ENCODE results near the gene ACACA.

GRCh38 chr17:37180376-37180775, 226.3 kb downstream of the ACACA start:
- TF ChIP-seq CTCF (IDR thresholded peaks at IDR 0.05; ENCODE audit: low read depth, low read length, poor library complexity, severe bottlenecking) (no peak), EZH2phosphoT487 (IDR thresholded peaks at IDR 0.05; ENCODE audit: borderline replicate concordance, low read length) (no peak)

Data from DOHH2 (cell line).